Osteocyte (in vitro differentiated cells): Measurements from ENCODE around the gene CDC42SE2. TPM values are rescaled to one million over a fixed set of nuclear protein-coding genes. Genes with fewer than 3 reads are reported as not detected.
"Not testable (repeated sequence)": the region's sequence is repeated elsewhere in the genome, so short reads cannot be mapped to it uniquely, and the experiment has no call there.

Experiments
- DNase-seq: peaks from one replicate; pipeline ENCODE4 v3.0.0; 2021; ENCODE audit warnings: mixed read lengths; ENCODE audit not compliant: unreplicated experiment; ENCODE audit errors: extremely low spot score
- H3K27ac Mint-ChIP-seq: one replicate; pipeline ENCODE4 v1.8.0; 2021; ENCODE audit warnings: mild to moderate bottlenecking, mixed read lengths; ENCODE audit not compliant: unreplicated experiment
- H3K27me3 Mint-ChIP-seq: one replicate; pipeline ENCODE4 v1.8.0; 2021; ENCODE audit warnings: mixed read lengths; ENCODE audit not compliant: unreplicated experiment
- H3K36me3 Mint-ChIP-seq: one replicate; pipeline ENCODE4 v1.8.0; 2021; ENCODE audit warnings: mixed read lengths; ENCODE audit not compliant: unreplicated experiment
- H3K4me1 Mint-ChIP-seq: one replicate; pipeline ENCODE4 v1.8.0; 2021; ENCODE audit warnings: mixed read lengths; ENCODE audit not compliant: unreplicated experiment
- H3K4me3 Mint-ChIP-seq: one replicate; pipeline ENCODE4 v1.8.0; 2021; ENCODE audit warnings: mild to moderate bottlenecking, moderate library complexity, mixed read lengths; ENCODE audit not compliant: unreplicated experiment
- H3K9me3 Mint-ChIP-seq: one replicate; pipeline ENCODE4 v1.8.0; 2021; ENCODE audit warnings: mixed read lengths; ENCODE audit not compliant: unreplicated experiment
- CTCF ChIP-seq: fragments of 200-600 bp; sonication (generic); IDR thresholded peaks from 2 replicates; pipeline ENCODE4 v1.5.0; 2021; ENCODE audit warnings: antibody characterized with exemption, mild to moderate bottlenecking, moderate library complexity
- total RNA-seq: library from RNA; stranded (reverse); gene quantifications from 2 replicates; pipeline ENCODE4 v1.2.1, GENCODE V29; 2021

Gene CDC42SE2
- total RNA-seq, 1 donor from 2014 or later, result 21.6 TPM

GRCh38 chr5:131250751-131251475, 12.9 kb upstream of the CDC42SE2 start:
- Mint-ChIP-seq H3K4me1 (no peaks in the 10 kb centered on the region), H3K27ac (no peak overlapping the region), H3K36me3 (peaks cover under 1% of the 10 kb centered on the region), H3K9me3 (peaks cover 3% of the 10 kb centered on the region), H3K27me3 (no peaks in the 10 kb centered on the region), H3K4me3 (no peak overlapping the region)
- TF ChIP-seq CTCF, result no peak
- DNase-seq, result no peak

- no peaks in the 10 kb centered on the region for H3K9me3 Mint-ChIP-seq
- TF ChIP-seq CTCF, result no peak
- H3K27me3 Mint-ChIP-seq, result no peaks in the 10 kb centered on the region
- DNase-seq, result no peak
- no peak overlapping the region for H3K27ac Mint-ChIP-seq
- H3K36me3 Mint-ChIP-seq, result no peaks in the 10 kb centered on the region
- H3K4me3 Mint-ChIP-seq, result no peak overlapping the region
- no peaks in the 10 kb centered on the region for H3K4me1 Mint-ChIP-seq
These were observed 11.1 kb upstream of the CDC42SE2 start for GRCh38 chr5:131252824-131253171.

- H3K27ac Mint-ChIP-seq, H3K4me1 Mint-ChIP-seq, H3K27me3 Mint-ChIP-seq, H3K4me3 Mint-ChIP-seq, H3K9me3 Mint-ChIP-seq, H3K36me3 Mint-ChIP-seq, DNase-seq: not testable (repeated sequence)
These were observed 9.8 kb upstream of the CDC42SE2 start for GRCh38 chr5:131254025-131254424.

- DNase-seq, result no peak
- Mint-ChIP-seq H3K36me3 (no peaks in the 10 kb centered on the region), H3K4me1 (peaks cover 2% of the 10 kb centered on the region), H3K4me3 (no peak overlapping the region), H3K9me3 (no peaks in the 10 kb centered on the region), H3K27me3 (no peaks in the 10 kb centered on the region), H3K27ac (no peak overlapping the region)
- no peak for TF ChIP-seq CTCF
These were observed 9.1 kb upstream of the CDC42SE2 start for GRCh38 chr5:131254741-131255140.

- TF ChIP-seq CTCF, result no peak
- H3K27ac Mint-ChIP-seq, result no peak overlapping the region
- H3K9me3 Mint-ChIP-seq, result no peaks in the 10 kb centered on the region
- H3K4me3 Mint-ChIP-seq, result no peak overlapping the region
- H3K4me1 Mint-ChIP-seq, result peaks cover 11% of the 10 kb centered on the region
- no peak for DNase-seq
- no peaks in the 10 kb centered on the region for H3K36me3 Mint-ChIP-seq
- no peaks in the 10 kb centered on the region for H3K27me3 Mint-ChIP-seq
These were observed 7.4 kb upstream of the CDC42SE2 start for GRCh38 chr5:131256507-131256823.

GRCh38 chr5:131258733-131259132, 5.1 kb upstream of the CDC42SE2 start:
- H3K4me1 Mint-ChIP-seq, result peaks cover 17% of the 10 kb centered on the region
- TF ChIP-seq CTCF, result no peak
- no peaks in the 10 kb centered on the region for H3K27me3 Mint-ChIP-seq
- H3K27ac Mint-ChIP-seq, result no peak overlapping the region
- no peak for DNase-seq
- H3K4me3 Mint-ChIP-seq, result no peak overlapping the region
- no peaks in the 10 kb centered on the region for H3K36me3 Mint-ChIP-seq
- no peaks in the 10 kb centered on the region for H3K9me3 Mint-ChIP-seq
